ENCODE results near the gene COL6A1.

The COL6A1 gene

GRCh38 chr21:46035809-46036695 lies 54.5 kb downstream of the COL6A1 start:
- no peaks in the 10 kb centered on the region for H3K36me3 ChIP-seq (ENCODE audit: insufficient read depth, low read length)
- no peaks in the 10 kb centered on the region for H3K27me3 ChIP-seq (ENCODE audit: insufficient read depth, low read length, poor library complexity)
- DNase-seq (no peak), ATAC-seq (ENCODE audit: insufficient read depth, low read depth) (no peak)
- no peak overlapping the region for H2AFZ ChIP-seq (ENCODE audit: low read depth, low read length)
- H3K4me3 ChIP-seq (ENCODE audit: low read depth in 1 of 2, low read length in 2 of 2), result no peak overlapping the region
- no peak overlapping the region for H3K9ac ChIP-seq (ENCODE audit: low read depth, low read length)
- no peaks in the 10 kb centered on the region for H3K4me1 ChIP-seq (ENCODE audit: insufficient read depth, low read length)
- TF ChIP-seq EZH2 (IDR thresholded peaks at IDR 0.05; ENCODE audit: borderline replicate concordance, low read depth, low read length, severe bottlenecking), result no peak
- TF ChIP-seq CTCF (IDR thresholded peaks at IDR 0.05; ENCODE audit: borderline replicate concordance, extremely low read depth, low read length, poor library complexity, severe bottlenecking), result no peak
- H3K4me2 ChIP-seq (ENCODE audit: insufficient read depth, low read length), result no peak overlapping the region
- H3K27ac ChIP-seq (ENCODE audit: low read length), result no peak overlapping the region
- no peaks in the 10 kb centered on the region for H3K79me2 ChIP-seq (ENCODE audit: insufficient read depth, low read length)
- H3K9me3 ChIP-seq (ENCODE audit: insufficient read depth, low read length, severe bottlenecking), result no peaks in the 10 kb centered on the region
- no peaks in the 10 kb centered on the region for H4K20me1 ChIP-seq (ENCODE audit: insufficient read depth, low read length)

GRCh38 chr21:46036696-46037330 lies 55.2 kb downstream of the COL6A1 start:
- Histone ChIP-seq H3K27ac (ENCODE audit: low read length) (no peak overlapping the region), H3K9ac (ENCODE audit: low read depth, low read length) (no peak overlapping the region), H3K36me3 (ENCODE audit: insufficient read depth, low read length) (no peaks in the 10 kb centered on the region), H3K9me3 (ENCODE audit: insufficient read depth, low read length, severe bottlenecking) (no peaks in the 10 kb centered on the region), H3K27me3 (ENCODE audit: insufficient read depth, low read length, poor library complexity) (no peaks in the 10 kb centered on the region), H2AFZ (ENCODE audit: low read depth, low read length) (no peak overlapping the region), H3K79me2 (ENCODE audit: insufficient read depth, low read length) (no peaks in the 10 kb centered on the region), H3K4me1 (ENCODE audit: insufficient read depth, low read length) (no peaks in the 10 kb centered on the region), H3K4me2 (ENCODE audit: insufficient read depth, low read length) (no peak overlapping the region), H3K4me3 (ENCODE audit: low read depth in 1 of 2, low read length in 2 of 2) (no peak overlapping the region), H4K20me1 (ENCODE audit: insufficient read depth, low read length) (no peaks in the 10 kb centered on the region)
- ATAC-seq (ENCODE audit: insufficient read depth, low read depth) (no peak), DNase-seq (no peak)
- no peak for TF ChIP-seq EZH2 (IDR thresholded peaks at IDR 0.05; ENCODE audit: borderline replicate concordance, low read depth, low read length, severe bottlenecking)

GRCh38 chr21:46037331-46038325 lies 56.1 kb downstream of the COL6A1 start:
- TF ChIP-seq EZH2 (IDR thresholded peaks at IDR 0.05; ENCODE audit: borderline replicate concordance, low read depth, low read length, severe bottlenecking), result no peak
- TF ChIP-seq CTCF (IDR thresholded peaks at IDR 0.05; ENCODE audit: borderline replicate concordance, extremely low read depth, low read length, poor library complexity, severe bottlenecking), result no peak
- Histone ChIP-seq H3K79me2 (ENCODE audit: insufficient read depth, low read length) (no peaks in the 10 kb centered on the region), H3K4me2 (ENCODE audit: insufficient read depth, low read length) (no peak overlapping the region), H3K4me1 (ENCODE audit: insufficient read depth, low read length) (no peaks in the 10 kb centered on the region), H4K20me1 (ENCODE audit: insufficient read depth, low read length) (no peaks in the 10 kb centered on the region), H3K9ac (ENCODE audit: low read depth, low read length) (no peak overlapping the region), H3K9me3 (ENCODE audit: insufficient read depth, low read length, severe bottlenecking) (no peaks in the 10 kb centered on the region), H3K36me3 (ENCODE audit: insufficient read depth, low read length) (no peaks in the 10 kb centered on the region), H3K27ac (ENCODE audit: low read length) (no peak overlapping the region), H3K27me3 (ENCODE audit: insufficient read depth, low read length, poor library complexity) (no peaks in the 10 kb centered on the region), H2AFZ (ENCODE audit: low read depth, low read length) (no peak overlapping the region), H3K4me3 (ENCODE audit: low read depth in 1 of 2, low read length in 2 of 2) (no peak overlapping the region)
- DNase-seq (no peak), ATAC-seq (ENCODE audit: insufficient read depth, low read depth) (no peak)
